Spleen (tissue), 11 donors: Measurements from ENCODE around the gene PTPRC. TPM values are rescaled to one million over a fixed set of nuclear protein-coding genes. Genes with fewer than 3 reads are reported as not detected.
A peak's percentile ranks its signal among the peaks of the same experiment; 100 is the strongest.

Experiments
- DNase-seq: peaks from one replicate; pipeline ENCODE4 v3.0.0-alpha.2; 2020
- H3K27ac ChIP-seq, 8 donors: fragments of 200-600 bp; sonication (generic) in 7 of 8; 1 replicate in 4 of 8; 2 replicates in 4 of 8; pipeline versions ENCODE4 v1.5.0 to v1.8.0; 2016 to 2021; ENCODE audit warnings: inconsistent platforms in 4 of 8, mild to moderate bottlenecking in 4 of 8, moderate library complexity in 1 of 8
- H3K27me3 ChIP-seq, 7 donors: fragments of 200-600 bp; sonication (generic) in 6 of 7; replicated peaks in 1 of 7; 1 replicate in 4 of 7; 2 replicates in 3 of 7; pipeline versions ENCODE4 v1.5.0 to v1.8.0; 2016 to 2021; ENCODE audit warnings: inconsistent platforms in 3 of 7, mild to moderate bottlenecking in 1 of 7
- H3K36me3 ChIP-seq, 6 donors: fragments of 200-600 bp; sonication (generic) in 5 of 6; 1 replicate in 4 of 6; 2 replicates in 2 of 6; pipeline versions ENCODE4 v1.5.0 to v1.8.0; 2016 to 2021; ENCODE audit warnings: inconsistent platforms in 2 of 6
- H3K4me1 ChIP-seq, 6 donors: fragments of 200-600 bp; sonication (generic) in 5 of 6; 1 replicate in 3 of 6; 2 replicates in 3 of 6; pipeline versions ENCODE4 v1.5.0 to v1.8.0; 2016 to 2021; ENCODE audit warnings: inconsistent platforms in 3 of 6
- H3K4me3 ChIP-seq, 8 donors: fragments of 200-600 bp; sonication (generic) in 7 of 8; 1 replicate in 4 of 8; 2 replicates in 4 of 8; pipeline versions ENCODE4 v1.5.0 to v1.8.0; 2016 to 2021; ENCODE audit warnings: inconsistent platforms in 4 of 8, mild to moderate bottlenecking in 4 of 8, moderate library complexity in 2 of 8
- H3K9me3 ChIP-seq, 8 donors: fragments of 200-600 bp; sonication (generic) in 7 of 8; 1 replicate in 4 of 8; 2 replicates in 4 of 8; pipeline versions ENCODE4 v1.5.0 to v1.8.0; 2016 to 2021; ENCODE audit warnings: inconsistent platforms in 4 of 8
- POLR2A ChIP-seq, 3 donors: fragments of 450-650 bp; IDR thresholded peaks; one replicate each; pipeline ENCODE4 v1.5.1; 2017; ENCODE audit warnings: antibody characterized with exemption in 3 of 3, mild to moderate bottlenecking in 1 of 3
- POLR2AphosphoS5 ChIP-seq, 3 donors: sonication (generic); formaldehyde crosslinking; IDR thresholded peaks; one replicate each; pipeline ENCODE4 v1.5.1; 2017; ENCODE audit warnings: antibody characterized with exemption in 3 of 3
- WGBS, 5 donors: extraction: QIAGEN DNeasy Blood & Tissue Kit in 3 of 5; methylation state at CpG; one replicate each; pipeline versions ENCODE4 v1.1.5 to v1.1.7; 2013 to 2018; 5-methylcytosine and 5-hydroxymethylcytosine counted together
- intact Hi-C: fragments of 100-400 bp; cut with DNase I; formaldehyde crosslinking; loops from one replicate; pipeline ENCODE4 v1.15.0; 2023; ENCODE audit warnings: low total_unique reads
- polyA plus RNA-seq, 3 donors: library from polyadenylated mRNA; stranded (reverse); fragments of 200-250 nt; gene quantifications; one replicate each; pipeline ENCODE4 v1.2.1, GENCODE V29; 2013
- total RNA-seq, 7 donors: library from RNA; depleted of rRNA in 3 of 7; stranded (reverse); fragments of >200 nt in 3 of 7; fragmentation: NEBNext Ultra II Directional in 4 of 7; extraction: Animal tissue kit (Norgen Biotek cat#: 25700) in 4 of 7; gene quantifications; one replicate each; pipeline versions ENCODE4 v1.1.0 to v1.2.1, GENCODE V29; 2016 to 2021
- TF ChIP-seq, protein P1 (sequence below), 11 experiments: fragments of 200-600 bp in 7 of 11; fragments of 450-650 bp in 4 of 11; sonication (generic) in 4 of 11; IDR thresholded peaks in 8 of 11; conservative IDR thresholded peaks in 3 of 11; 1 replicate in 7 of 11; 2 replicates in 4 of 11; pipeline versions ENCODE4 v1.4.0 to v1.8.0; 2016 to 2021; ENCODE audit warnings: antibody characterized with exemption in 11 of 11, inconsistent platforms in 4 of 11, mild to moderate bottlenecking in 1 of 11
- donor health status: healthy with polysubstance abuse.
- donor health status: DM: no; HTN: no; CAD: no; lungs with moderate emphysema.
- donor health status: DM: no; HTN: no; CAD: no.
- donor health status: Bipolar disorder and iron deficiency.
- donor health status: healthy.
- donor health status: DM: no; HTN: no; CAD: no.
- donor health status: DM: yes; HTN: yes; CAD: no.

Gene PTPRC
- total and polyA plus RNA-seq, 10 donors, result 79.2 to 716 (median 476) TPM

DNA sequence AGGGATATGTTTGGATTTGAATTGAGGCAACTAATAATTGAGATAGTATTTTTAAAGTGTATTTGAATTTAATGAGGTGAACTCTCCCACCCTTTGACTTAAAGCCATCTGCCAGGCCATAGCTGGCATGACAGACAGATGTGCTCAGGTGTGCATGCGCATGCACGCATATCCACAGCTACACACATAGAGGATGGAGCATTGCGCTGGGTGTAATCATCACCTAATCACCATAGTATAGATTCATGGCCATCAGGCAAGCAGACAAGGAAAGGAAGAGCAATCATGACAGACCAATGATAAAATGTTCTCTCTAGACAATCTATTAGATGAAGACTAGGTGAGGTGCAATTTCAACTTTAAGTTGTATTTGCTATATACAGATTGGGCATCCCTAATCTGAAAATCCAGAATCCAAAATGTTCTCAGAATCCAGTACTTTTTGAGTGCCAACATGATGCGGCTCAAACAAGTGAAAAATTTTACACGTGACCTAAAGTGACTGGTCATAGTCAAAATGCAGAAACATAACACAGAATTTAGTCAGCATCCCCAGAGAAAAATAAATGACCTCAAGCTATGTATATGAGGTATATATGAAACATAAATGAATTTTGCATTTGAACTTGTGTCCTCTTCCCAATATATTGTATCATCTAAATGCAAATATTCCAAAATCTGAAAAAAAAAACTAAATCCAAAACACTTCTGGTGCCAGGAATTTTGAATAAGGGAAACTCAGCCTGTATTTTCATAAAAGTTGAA is 70.1 kb downstream of the PTPRC start:
- H3K4me3 ChIP-seq, result no peak overlapping the region
- DNase-seq, result no peak
- no peaks in the 10 kb centered on the region for H3K27me3 ChIP-seq
- intact Hi-C loops, result no loop called here
- 90 to 99% (median 96%) methylated on average over 5 of the region's 5 CpGs for WGBS, 5 donors
- H3K27ac ChIP-seq, result no peak overlapping the region
- TF ChIP-seq POLR2A (IDR thresholded peaks at IDR 0.05) (no peak), POLR2AphosphoS5 (IDR thresholded peaks at IDR 0.05) (peak in 1 of 3 donors; percentile 87)
- H3K9me3 ChIP-seq, result no peaks in the 10 kb centered on the region
- peaks cover 0 to 24% (median 0%) of the 10 kb centered on the region in 6 donors for H3K4me1 ChIP-seq
- H3K36me3 ChIP-seq, result peaks cover 0 to 100% (median 59%) of the 10 kb centered on the region in 6 donors

GRCh38 chr1:198711837-198712236 is 73.0 kb downstream of the PTPRC start:
- peaks cover 0 to 31% (median 0%) of the 10 kb centered on the region in 6 donors for H3K4me1 ChIP-seq
- H3K36me3 ChIP-seq, result peaks cover 0 to 100% (median 55%) of the 10 kb centered on the region in 6 donors
- TF ChIP-seq POLR2A (IDR thresholded peaks at IDR 0.05) (no peak), POLR2AphosphoS5 (IDR thresholded peaks at IDR 0.05) (peak in 1 of 3 donors; percentile 19)
- whole genome bisulfite sequencing, 5 donors, result 80 to 90% (median 88%) methylated on average over 1 of the region's 1 CpG
- no peaks in the 10 kb centered on the region for H3K9me3 ChIP-seq
- no peaks in the 10 kb centered on the region for H3K27me3 ChIP-seq
- H3K4me3 ChIP-seq, result no peak overlapping the region
- intact Hi-C loops, result no loop called here
- H3K27ac ChIP-seq, result peak overlapping the region in 1 of 8 donors; percentile 19
- DNase-seq, result no peak

DNA sequence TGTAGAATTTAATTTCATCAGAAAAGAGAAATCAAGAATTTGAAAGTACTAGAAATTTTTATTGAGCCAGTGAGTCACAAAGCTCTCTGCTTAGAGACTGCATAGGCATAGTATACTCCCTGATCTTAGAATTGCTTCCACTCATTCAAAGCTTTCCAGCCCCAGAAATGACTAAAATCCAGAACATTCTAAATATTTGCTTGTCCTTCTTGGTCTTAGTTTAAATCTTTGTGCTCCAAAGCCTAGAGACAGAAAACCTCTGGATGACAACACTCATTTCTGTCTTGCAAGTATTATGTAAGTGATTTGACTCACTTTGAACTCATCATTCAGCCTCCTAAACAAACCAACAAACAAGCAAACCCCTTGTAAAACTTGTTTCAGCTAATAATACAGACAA is 74.2 kb downstream of the PTPRC start:
- TF ChIP-seq, protein P1, sequence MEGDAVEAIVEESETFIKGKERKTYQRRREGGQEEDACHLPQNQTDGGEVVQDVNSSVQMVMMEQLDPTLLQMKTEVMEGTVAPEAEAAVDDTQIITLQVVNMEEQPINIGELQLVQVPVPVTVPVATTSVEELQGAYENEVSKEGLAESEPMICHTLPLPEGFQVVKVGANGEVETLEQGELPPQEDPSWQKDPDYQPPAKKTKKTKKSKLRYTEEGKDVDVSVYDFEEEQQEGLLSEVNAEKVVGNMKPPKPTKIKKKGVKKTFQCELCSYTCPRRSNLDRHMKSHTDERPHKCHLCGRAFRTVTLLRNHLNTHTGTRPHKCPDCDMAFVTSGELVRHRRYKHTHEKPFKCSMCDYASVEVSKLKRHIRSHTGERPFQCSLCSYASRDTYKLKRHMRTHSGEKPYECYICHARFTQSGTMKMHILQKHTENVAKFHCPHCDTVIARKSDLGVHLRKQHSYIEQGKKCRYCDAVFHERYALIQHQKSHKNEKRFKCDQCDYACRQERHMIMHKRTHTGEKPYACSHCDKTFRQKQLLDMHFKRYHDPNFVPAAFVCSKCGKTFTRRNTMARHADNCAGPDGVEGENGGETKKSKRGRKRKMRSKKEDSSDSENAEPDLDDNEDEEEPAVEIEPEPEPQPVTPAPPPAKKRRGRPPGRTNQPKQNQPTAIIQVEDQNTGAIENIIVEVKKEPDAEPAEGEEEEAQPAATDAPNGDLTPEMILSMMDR (IDR thresholded peaks at IDR 0.05 in 8 of 11, conservative IDR thresholded peaks at IDR 0.05 in 3 of 11), result no peak
- TF ChIP-seq POLR2AphosphoS5 (IDR thresholded peaks at IDR 0.05), result no peak
- TF ChIP-seq POLR2A (IDR thresholded peaks at IDR 0.05), result no peak
- Histone ChIP-seq H3K27ac (peak overlapping the region in 2 of 8 donors; percentile 1 to 3), H3K27me3 (no peaks in the 10 kb centered on the region), H3K4me1 (peaks cover 0 to 34% (median 0%) of the 10 kb centered on the region in 6 donors), H3K9me3 (no peaks in the 10 kb centered on the region), H3K36me3 (peaks cover 0 to 100% (median 61%) of the 10 kb centered on the region in 6 donors), H3K4me3 (no peak overlapping the region)
- intact Hi-C loops, result no loop called here
- DNase-seq, result no peak

- WGBS, 5 donors, result 83 to 92% (median 88%) methylated on average over 5 of the region's 5 CpGs
- intact Hi-C loops, result no loop called here
- TF ChIP-seq POLR2AphosphoS5 (IDR thresholded peaks at IDR 0.05) (peak in 1 of 3 donors; percentile 38), POLR2A (IDR thresholded peaks at IDR 0.05) (no peak)
- TF ChIP-seq, protein P1 (IDR thresholded peaks at IDR 0.05 in 8 of 11, conservative IDR thresholded peaks at IDR 0.05 in 3 of 11), result no peak
- Histone ChIP-seq H3K4me1 (peaks cover 0 to 34% (median 0%) of the 10 kb centered on the region in 6 donors), H3K9me3 (no peaks in the 10 kb centered on the region), H3K4me3 (no peak overlapping the region), H3K36me3 (peaks cover 0 to 100% (median 64%) of the 10 kb centered on the region in 6 donors), H3K27ac (peak overlapping the region in 1 of 8 donors; percentile 21), H3K27me3 (no peaks in the 10 kb centered on the region)
- DNase-seq, result no peak
Observed at GRCh38 chr1:198714271-198714670, 75.4 kb downstream of the PTPRC start.

- WGBS, 5 donors, result 74 to 90% (median 78%) methylated on average over 5 of the region's 5 CpGs
- no peak for TF ChIP-seq POLR2A (IDR thresholded peaks at IDR 0.05)
- TF ChIP-seq, protein P1 (IDR thresholded peaks at IDR 0.05 in 8 of 11, conservative IDR thresholded peaks at IDR 0.05 in 3 of 11), result no peak
- TF ChIP-seq POLR2AphosphoS5 (IDR thresholded peaks at IDR 0.05), result no peak
- H3K4me3 ChIP-seq, result no peak overlapping the region
- no peaks in the 10 kb centered on the region for H3K27me3 ChIP-seq
- intact Hi-C loops, result no loop called here
- DNase-seq, result no peak
- H3K9me3 ChIP-seq, result no peaks in the 10 kb centered on the region
- peaks cover 0 to 45% (median 2%) of the 10 kb centered on the region in 6 donors for H3K4me1 ChIP-seq
- peaks cover 0 to 100% (median 69%) of the 10 kb centered on the region in 6 donors for H3K36me3 ChIP-seq
- peak overlapping the region in 3 of 8 donors; percentile 31 to 60 (median 45) for H3K27ac ChIP-seq
Observed at GRCh38 chr1:198716051-198716450, 77.2 kb downstream of the PTPRC start.
